Activated CD4-positive, CD25-positive, alpha-beta regulatory T cell (primary cell): ENCODE data around the gene ITGA7.

Experiments used
- DNase-seq, 4 experiments: peaks; one replicate each; lab custom pipeline; 2025; lab: John Stamatoyannopoulos, UW

The ITGA7 gene

GRCh38 chr12:55707841-55708694 lies at the start of gene ITGA7:
Gene ITGA7, minus strand, starts transcription at chr12:55707904. Its CDS starts 222 bp downstream, at chr12:55707682.
- DNase-seq = peak in 3 of 4 experiments; percentile 22 to 33 (median 25)

DNA sequence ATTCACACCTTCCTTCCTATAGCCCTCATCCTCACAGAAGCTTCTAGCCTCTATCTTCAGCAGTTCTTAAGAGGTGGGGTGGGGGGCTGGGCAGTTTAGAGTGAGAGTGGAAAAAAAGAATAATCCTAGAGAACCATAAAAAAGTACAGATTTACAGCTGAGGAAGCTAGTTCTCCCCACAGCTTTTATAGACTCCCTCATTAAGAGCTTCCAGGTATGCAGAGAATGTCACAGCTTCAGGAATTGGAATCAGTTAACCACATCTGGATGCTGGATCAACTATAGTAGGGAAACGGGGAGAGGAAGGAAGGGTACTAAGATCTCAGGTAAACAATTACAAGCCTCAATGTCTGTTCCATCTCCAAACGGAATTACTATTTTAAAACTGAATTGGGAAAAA lies 47.5 kb upstream of the ITGA7 start:
- no peak for DNase-seq

DNA sequence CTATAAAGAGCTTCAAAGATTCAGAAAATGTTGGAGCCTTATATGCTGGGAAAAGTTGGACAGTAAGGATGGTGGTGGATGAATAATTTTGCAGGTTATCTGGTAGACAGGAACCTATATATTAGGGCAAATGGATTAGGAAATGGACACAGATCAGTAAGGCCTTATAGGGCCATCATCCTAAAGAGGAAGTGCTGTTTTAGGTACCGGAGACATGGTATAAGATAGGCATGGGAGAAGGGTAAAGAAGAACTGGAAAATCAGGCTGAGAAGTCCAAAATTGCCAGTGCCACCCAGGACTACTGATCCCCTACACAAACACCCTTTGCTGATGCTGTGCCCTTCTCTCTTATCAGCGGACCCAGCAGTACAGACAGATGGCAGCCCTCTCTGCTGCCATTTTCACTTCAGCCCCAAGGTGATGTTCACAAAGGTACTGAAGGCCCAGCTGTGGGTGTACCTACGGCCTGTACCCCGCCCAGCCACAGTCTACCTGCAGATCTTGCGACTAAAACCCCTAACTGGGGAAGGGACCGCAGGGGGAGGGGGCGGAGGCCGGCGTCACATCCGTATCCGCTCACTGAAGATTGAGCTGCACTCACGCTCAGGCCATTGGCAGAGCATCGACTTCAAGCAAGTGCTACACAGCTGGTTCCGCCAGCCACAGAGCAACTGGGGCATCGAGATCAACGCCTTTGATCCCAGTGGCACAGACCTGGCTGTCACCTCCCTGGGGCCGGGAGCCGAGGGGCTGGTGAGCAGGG lies 40.7 kb upstream of the ITGA7 start:
- DNase-seq = no peak

GRCh38 chr12:55746913-55747231 lies 39.2 kb upstream of the ITGA7 start:
- no peak for DNase-seq

DNA sequence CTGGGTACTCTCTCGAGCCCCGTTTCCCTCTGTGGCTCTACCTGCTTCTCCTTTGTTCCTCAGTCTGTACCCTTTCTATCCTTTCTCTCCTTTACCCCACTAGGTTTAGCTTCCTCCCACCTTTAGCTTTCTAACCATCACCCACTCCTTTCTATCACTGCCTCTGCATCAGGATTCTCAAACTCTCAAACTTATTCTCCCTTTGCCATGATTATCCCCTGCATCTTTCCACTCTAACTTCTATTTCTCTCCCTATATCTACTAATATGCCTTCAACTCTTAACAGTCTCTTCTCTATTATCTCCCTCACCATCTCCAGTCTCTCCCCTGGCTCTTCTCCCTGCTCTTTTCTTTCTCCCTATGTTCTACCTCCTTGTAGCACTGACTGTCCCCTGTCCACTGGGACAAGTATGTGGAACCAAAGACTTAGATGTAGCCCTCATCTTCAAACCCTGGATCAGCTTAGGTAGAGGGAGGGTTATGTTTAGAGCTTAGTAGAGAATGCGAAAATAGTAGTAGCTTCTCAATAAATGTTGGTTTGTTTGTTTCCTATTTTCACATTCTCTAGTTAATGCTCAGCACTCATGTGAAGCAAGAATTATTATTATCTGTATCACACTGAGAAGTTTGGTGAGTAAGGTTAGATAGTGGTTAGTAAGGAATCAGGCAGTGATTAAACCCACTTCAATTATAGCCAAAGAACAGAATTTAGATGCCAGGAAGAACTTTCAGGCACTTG lies 38.6 kb upstream of the ITGA7 start:
- no peak for DNase-seq

DNA sequence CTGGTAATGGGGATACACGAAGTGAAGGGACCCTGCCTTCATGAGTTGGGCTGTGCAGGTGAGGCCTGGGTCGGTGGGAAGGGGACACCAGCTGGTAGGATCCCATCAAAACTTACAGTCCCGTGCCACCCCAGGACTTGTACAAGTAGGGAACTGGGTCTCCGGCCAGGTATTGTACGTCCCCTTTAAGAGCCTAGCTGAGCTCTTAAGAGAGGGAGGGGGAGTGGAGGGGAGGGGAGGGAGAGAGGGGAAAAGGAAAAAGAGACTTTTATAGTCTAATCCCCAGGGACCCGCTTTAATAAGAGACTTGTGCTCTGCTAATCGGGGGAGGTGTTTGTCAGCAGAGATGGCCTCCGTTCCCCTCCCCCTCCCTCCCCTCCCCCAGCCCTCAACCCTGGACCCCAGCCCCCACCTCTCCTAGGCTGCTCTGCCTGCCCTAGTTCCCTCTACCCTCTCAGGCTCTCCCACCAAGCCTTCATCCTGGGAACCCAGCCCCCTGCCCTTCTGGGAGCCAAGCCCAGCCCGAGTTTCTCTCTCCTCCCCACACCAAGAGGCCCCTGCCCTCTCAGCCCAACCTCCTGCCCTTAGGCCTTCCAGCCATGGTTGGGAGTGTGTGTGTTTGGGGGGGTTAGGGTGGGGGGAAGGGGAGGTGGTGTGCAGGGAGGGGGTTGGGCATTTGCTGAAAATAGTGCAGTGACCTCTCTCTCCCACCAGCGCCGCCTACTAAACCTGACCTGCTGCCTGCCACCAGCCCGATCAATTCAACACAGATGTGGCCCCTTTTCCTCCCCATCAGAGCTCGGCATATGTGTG lies 37.9 kb upstream of the ITGA7 start:
- DNase-seq = no peak

GRCh38 chr12:55744340-55745030 lies 36.8 kb upstream of the ITGA7 start:
- DNase-seq = no peak

DNA sequence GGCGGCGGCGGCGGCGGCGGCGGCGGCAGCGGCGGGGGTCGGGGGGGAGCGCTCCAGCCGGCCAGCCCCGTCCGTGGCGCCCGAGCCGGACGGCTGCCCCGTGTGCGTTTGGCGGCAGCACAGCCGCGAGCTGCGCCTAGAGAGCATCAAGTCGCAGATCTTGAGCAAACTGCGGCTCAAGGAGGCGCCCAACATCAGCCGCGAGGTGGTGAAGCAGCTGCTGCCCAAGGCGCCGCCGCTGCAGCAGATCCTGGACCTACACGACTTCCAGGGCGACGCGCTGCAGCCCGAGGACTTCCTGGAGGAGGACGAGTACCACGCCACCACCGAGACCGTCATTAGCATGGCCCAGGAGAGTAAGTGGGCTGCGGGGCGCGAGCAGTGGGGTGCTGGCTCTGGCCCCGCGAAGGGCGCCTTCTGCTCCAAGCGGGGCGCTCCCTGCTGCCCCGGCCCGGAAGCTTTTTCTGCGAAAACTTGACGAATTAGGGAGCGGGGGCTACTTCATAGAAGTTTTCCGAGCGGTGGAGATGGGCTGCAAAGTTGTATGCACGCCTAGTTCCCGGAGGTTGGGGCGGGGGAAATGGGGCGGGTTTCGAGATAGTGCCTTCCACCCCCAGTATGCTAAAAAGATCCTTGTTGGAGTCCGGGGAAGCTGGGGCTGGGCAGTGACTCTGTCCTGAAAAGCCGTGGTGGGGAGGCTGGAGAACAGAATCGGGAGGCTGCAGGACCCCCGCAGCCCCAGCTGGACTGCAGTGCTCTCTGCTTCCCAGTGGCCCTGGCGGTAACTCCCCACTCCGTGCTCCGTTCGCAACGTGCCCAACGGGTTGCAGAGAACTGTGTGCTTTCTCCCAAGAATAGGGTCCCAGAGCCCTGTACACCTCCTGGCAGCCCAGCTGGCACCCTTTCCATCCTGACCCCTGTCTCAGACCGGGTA lies 36.0 kb upstream of the ITGA7 start:
- DNase-seq = peak in 2 of 4 experiments; percentile 37 to 42

DNA sequence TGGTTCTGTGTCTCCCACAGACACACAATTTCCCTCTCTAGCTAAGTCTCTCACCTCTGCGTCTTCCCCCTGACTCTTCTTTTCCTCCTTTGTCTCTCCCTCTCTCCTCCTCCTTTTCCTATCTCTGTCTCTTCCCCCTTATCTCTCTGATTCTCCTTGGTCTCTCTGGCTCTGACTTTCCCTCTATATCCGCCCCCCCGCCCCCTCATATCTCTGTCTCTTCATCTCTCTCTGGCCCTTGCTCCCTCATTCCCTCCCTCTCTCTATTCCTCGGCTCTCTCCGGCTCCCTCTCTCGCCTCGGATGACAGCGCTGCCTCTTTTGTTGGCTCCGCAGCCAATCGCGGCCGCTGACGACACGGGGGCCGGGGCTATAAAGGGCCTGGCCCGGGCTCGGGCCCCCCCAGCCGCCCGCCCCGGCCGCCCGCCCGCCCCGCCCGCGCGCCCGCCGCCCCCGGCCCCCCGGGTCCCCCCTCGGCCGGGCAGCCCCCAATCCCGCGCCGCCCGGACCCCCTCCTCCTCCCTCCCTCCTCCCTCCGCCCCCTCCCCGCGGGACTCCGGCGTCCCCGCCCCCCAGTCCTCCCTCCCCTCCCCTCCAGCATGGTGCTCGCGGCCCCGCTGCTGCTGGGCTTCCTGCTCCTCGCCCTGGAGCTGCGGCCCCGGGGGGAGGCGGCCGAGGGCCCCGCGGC lies 35.2 kb upstream of the ITGA7 start, which contains the start of gene GDF11:
Gene GDF11 (plus strand): TSS at position 404 of the 687 bp plus-strand sequence. CDS start 195 bp downstream, at position 599.
- peak; percentile 48 to 65 (median 58) for DNase-seq

GRCh38 chr12:55741931-55742680 lies 34.4 kb upstream of the ITGA7 start:
- DNase-seq = no peak

GRCh38 chr12:55739025-55739378 lies 31.3 kb upstream of the ITGA7 start:
- no peak for DNase-seq

GRCh38 chr12:55738123-55739024 lies 30.7 kb upstream of the ITGA7 start:
- DNase-seq = peak; percentile 44 to 56 (median 48)

DNA sequence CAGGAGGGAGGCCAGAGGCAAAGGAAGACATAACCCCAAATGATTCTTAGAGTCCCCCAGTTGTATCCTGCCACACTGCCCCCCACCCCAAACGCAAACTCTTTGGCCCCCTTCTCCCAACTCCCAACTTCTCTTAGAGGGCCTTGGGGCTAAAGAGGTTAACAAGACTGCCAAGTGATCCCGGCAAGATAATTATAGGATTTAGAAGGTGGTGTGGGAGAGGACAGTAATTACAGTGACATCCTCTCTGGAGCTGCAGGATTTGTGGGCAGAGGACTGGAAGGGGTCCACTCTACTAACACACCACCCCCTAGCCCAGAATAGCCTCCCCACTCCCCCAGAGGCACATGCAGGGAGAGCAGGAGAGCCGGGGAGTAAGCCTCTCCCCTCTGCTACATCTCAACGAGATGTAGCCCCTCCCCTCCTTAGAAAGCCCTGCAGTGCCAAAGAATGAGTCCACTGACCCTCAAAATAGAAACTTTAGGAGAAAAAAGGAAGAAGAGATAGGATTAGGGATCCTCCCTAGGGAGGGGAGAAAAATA lies 29.9 kb upstream of the ITGA7 start:
- no peak for DNase-seq

- peak in 2 of 4 experiments; percentile 32 to 36 for DNase-seq
These were observed 29.3 kb upstream of the ITGA7 start for GRCh38 chr12:55736780-55737580.

DNA sequence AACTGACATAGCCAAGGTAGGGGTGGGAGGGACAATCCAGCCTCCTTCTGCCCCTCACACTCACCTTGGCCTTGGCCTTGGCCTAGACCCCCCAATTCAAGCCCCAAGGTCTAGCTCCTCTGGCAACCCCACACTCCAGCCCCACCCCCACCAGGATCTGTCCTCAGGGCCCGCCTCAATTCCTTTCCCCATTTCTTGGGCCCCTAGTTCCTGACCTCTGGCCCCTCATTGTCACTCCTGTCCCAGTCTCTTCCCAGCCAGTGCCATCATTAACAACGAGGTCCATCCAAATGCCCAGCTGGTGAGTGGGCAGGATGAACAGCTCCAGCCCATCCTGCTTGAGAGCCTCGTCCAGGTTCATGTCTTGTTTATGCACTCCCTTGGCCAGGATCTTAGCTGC lies 28.4 kb upstream of the ITGA7 start:
- no peak for DNase-seq

GRCh38 chr12:55734595-55734994 lies 26.9 kb upstream of the ITGA7 start:
- DNase-seq = no peak
